ENCODE data around the gene PDHX.

PDHX gene

GRCh38 chr11:35041070-35041554, 124.7 kb downstream of the PDHX start:
- no peak overlapping the region for H3K9ac ChIP-seq (ENCODE audit: insufficient read length)
- H3K36me3 ChIP-seq (ENCODE audit: insufficient read depth, low read length), result no peaks in the 10 kb centered on the region
- no peak overlapping the region for H3K27ac ChIP-seq
- H3K4me3 ChIP-seq, result no peak overlapping the region
- DNase-seq (ENCODE audit: low read depth, low spot score), result no peak
- no peaks in the 10 kb centered on the region for H3K9me3 ChIP-seq (ENCODE audit: low read depth, low read length)
- TF ChIP-seq EZH2 (IDR thresholded peaks at IDR 0.05) (no peak), POLR2AphosphoS5 (IDR thresholded peaks at IDR 0.05; ENCODE audit: borderline replicate concordance, low read depth, low read length) (no peak), FOXP2 (optimal IDR thresholded peaks at IDR 0.05; ENCODE audit: control extremely low read depth, extremely low read length, insufficient read depth) (no peak)

GRCh38 chr11:35042224-35042623, 125.8 kb downstream of the PDHX start:
- no peak for DNase-seq (ENCODE audit: low read depth, low spot score)
- TF ChIP-seq EZH2 (IDR thresholded peaks at IDR 0.05), result no peak
- no peak for TF ChIP-seq FOXP2 (optimal IDR thresholded peaks at IDR 0.05; ENCODE audit: control extremely low read depth, extremely low read length, insufficient read depth)
- TF ChIP-seq POLR2AphosphoS5 (IDR thresholded peaks at IDR 0.05; ENCODE audit: borderline replicate concordance, low read depth, low read length), result no peak
- Histone ChIP-seq H3K9me3 (ENCODE audit: low read depth, low read length) (no peaks in the 10 kb centered on the region), H3K4me3 (no peak overlapping the region), H3K27ac (no peak overlapping the region), H3K36me3 (ENCODE audit: insufficient read depth, low read length) (no peaks in the 10 kb centered on the region), H3K9ac (ENCODE audit: insufficient read length) (no peak overlapping the region)

GRCh38 chr11:35042913-35043312, 126.5 kb downstream of the PDHX start:
- no peak overlapping the region for H3K27ac ChIP-seq
- H3K9me3 ChIP-seq (ENCODE audit: low read depth, low read length), result no peaks in the 10 kb centered on the region
- no peaks in the 10 kb centered on the region for H3K36me3 ChIP-seq (ENCODE audit: insufficient read depth, low read length)
- DNase-seq (ENCODE audit: low read depth, low spot score), result no peak
- H3K9ac ChIP-seq (ENCODE audit: insufficient read length), result no peak overlapping the region
- H3K4me3 ChIP-seq, result no peak overlapping the region
- TF ChIP-seq POLR2AphosphoS5 (IDR thresholded peaks at IDR 0.05; ENCODE audit: borderline replicate concordance, low read depth, low read length), result no peak
- no peak for TF ChIP-seq FOXP2 (optimal IDR thresholded peaks at IDR 0.05; ENCODE audit: control extremely low read depth, extremely low read length, insufficient read depth)
- no peak for TF ChIP-seq EZH2 (IDR thresholded peaks at IDR 0.05)

- no peak for TF ChIP-seq POLR2AphosphoS5 (IDR thresholded peaks at IDR 0.05; ENCODE audit: borderline replicate concordance, low read depth, low read length)
- TF ChIP-seq EZH2 (IDR thresholded peaks at IDR 0.05), result no peak
- no peak for TF ChIP-seq FOXP2 (optimal IDR thresholded peaks at IDR 0.05; ENCODE audit: control extremely low read depth, extremely low read length, insufficient read depth)
- H3K4me3 ChIP-seq, result no peak overlapping the region
- no peak overlapping the region for H3K9ac ChIP-seq (ENCODE audit: insufficient read length)
- H3K36me3 ChIP-seq (ENCODE audit: insufficient read depth, low read length), result no peaks in the 10 kb centered on the region
- no peaks in the 10 kb centered on the region for H3K9me3 ChIP-seq (ENCODE audit: low read depth, low read length)
- no peak for DNase-seq (ENCODE audit: low read depth, low spot score)
- H3K27ac ChIP-seq, result no peak overlapping the region
Measured at GRCh38 chr11:35043936-35044335, 127.5 kb downstream of the PDHX start.

GRCh38 chr11:35045236-35045820, 128.9 kb downstream of the PDHX start:
- no peak overlapping the region for H3K9ac ChIP-seq (ENCODE audit: insufficient read length)
- DNase-seq (ENCODE audit: low read depth, low spot score), result no peak
- H3K4me3 ChIP-seq, result no peak overlapping the region
- no peak for TF ChIP-seq EZH2 (IDR thresholded peaks at IDR 0.05)
- TF ChIP-seq POLR2AphosphoS5 (IDR thresholded peaks at IDR 0.05; ENCODE audit: borderline replicate concordance, low read depth, low read length), result no peak
- TF ChIP-seq FOXP2 (optimal IDR thresholded peaks at IDR 0.05; ENCODE audit: control extremely low read depth, extremely low read length, insufficient read depth), result no peak
- no peaks in the 10 kb centered on the region for H3K36me3 ChIP-seq (ENCODE audit: insufficient read depth, low read length)
- H3K9me3 ChIP-seq (ENCODE audit: low read depth, low read length), result no peaks in the 10 kb centered on the region
- no peak overlapping the region for H3K27ac ChIP-seq

Data from SK-N-MC (cell line).